GM23338 (cell line): ENCODE data around the gene GPR85. TPM values are rescaled to one million over a fixed set of nuclear protein-coding genes. Genes with fewer than 3 reads are reported as not detected.

ENCODE experiments used
- ATAC-seq: fragments of 200-7000 bp; cut with Tn5 transposase; 3 replicates; pipeline ENCODE4 v1.9.1; 2020
- DNase-seq: peaks from one replicate; pipeline ENCODE4 v3.0.0-alpha.2; 2015; ENCODE audit warnings: low spot score
- H2AFZ ChIP-seq: fragments of 200-600 bp; sonication (generic); 2 replicates; pipeline ENCODE4 v1.8.0; 2016; ENCODE audit warnings: antibody characterized with exemption, mild to moderate bottlenecking, moderate library complexity
- H3F3A ChIP-seq: fragments of 200-600 bp; sonication (generic); replicated peaks from 2 replicates; pipeline ENCODE4 v1.8.0; 2017; ENCODE audit warnings: antibody characterized with exemption, mixed run types, low read depth
- H3K27ac ChIP-seq: fragments of 200-600 bp; sonication (generic); 2 replicates; pipeline ENCODE4 v1.6.1; 2016; ENCODE audit warnings: low read depth
- H3K27me3 ChIP-seq: fragments of 200-600 bp; sonication (generic); 2 replicates; pipeline ENCODE4 v1.8.0; 2016; ENCODE audit warnings: mild to moderate bottlenecking, mixed run types, moderate library complexity; ENCODE audit not compliant: insufficient read depth
- H3K36me3 ChIP-seq: fragments of 200-600 bp; sonication (generic); 2 replicates; pipeline ENCODE4 v1.8.0; 2016; ENCODE audit warnings: mild to moderate bottlenecking; ENCODE audit not compliant: insufficient read depth
- H3K4me1 ChIP-seq: fragments of 200-600 bp; sonication (generic); 2 replicates; pipeline ENCODE4 v1.8.0; 2016; ENCODE audit warnings: mild to moderate bottlenecking, moderate library complexity; ENCODE audit not compliant: insufficient read depth
- H3K4me2 ChIP-seq: fragments of 200-600 bp; sonication (generic); 2 replicates; pipeline ENCODE4 v1.7.1; 2017; ENCODE audit warnings: mixed run types
- H3K4me3 ChIP-seq: fragments of 200-600 bp; sonication (generic); 2 replicates; pipeline ENCODE4 v1.6.1; 2016; ENCODE audit warnings: mixed run types
- H3K79me2 ChIP-seq: fragments of 200-600 bp; sonication (generic); replicated peaks from 2 replicates; pipeline ENCODE4 v1.8.0; 2017; ENCODE audit warnings: mild to moderate bottlenecking; ENCODE audit not compliant: insufficient read depth
- H3K9me2 ChIP-seq: fragments of 200-600 bp; sonication (generic); 2 replicates; pipeline ENCODE4 v1.8.0; 2017; ENCODE audit not compliant: insufficient read depth
- H4K20me1 ChIP-seq: fragments of 200-600 bp; sonication (generic); replicated peaks from 2 replicates; pipeline ENCODE4 v1.8.0; 2017; ENCODE audit warnings: mild to moderate bottlenecking; ENCODE audit not compliant: insufficient read depth
- H3K27ac Mint-ChIP-seq: 2 replicates; pipeline ENCODE4 v1.8.0; 2020; ENCODE audit warnings: inconsistent platforms, mild to moderate bottlenecking, moderate library complexity, mixed read lengths
- H3K27me3 Mint-ChIP-seq: 3 replicates; pipeline ENCODE4 v1.8.0; 2022; ENCODE audit warnings: low read depth, mild to moderate bottlenecking, moderate library complexity, mixed read lengths, inconsistent platforms; ENCODE audit not compliant: insufficient read depth, poor library complexity
- H3K36me3 Mint-ChIP-seq: 3 replicates; pipeline ENCODE4 v1.8.0; 2021; ENCODE audit warnings: low read depth, mild to moderate bottlenecking, inconsistent platforms, moderate library complexity, mixed read lengths
- H3K4me1 Mint-ChIP-seq: 3 replicates; pipeline ENCODE4 v1.8.0; 2020; ENCODE audit warnings: mild to moderate bottlenecking, inconsistent platforms, mixed read lengths
- H3K4me3 Mint-ChIP-seq: 3 replicates; pipeline ENCODE4 v1.8.0; 2021; ENCODE audit warnings: moderate library complexity, mild to moderate bottlenecking, inconsistent platforms, mixed read lengths
- H3K9me3 Mint-ChIP-seq: 3 replicates; pipeline ENCODE4 v1.8.0; 2020; ENCODE audit warnings: moderate library complexity, mild to moderate bottlenecking, inconsistent platforms, mixed read lengths
- CREB1 ChIP-seq: fragments of 250-450 bp; sonication (Bioruptor Pico); IDR thresholded peaks from 2 replicates; pipeline ENCODE4 v1.5.0; 2020; ENCODE audit warnings: low read depth, mild to moderate bottlenecking, moderate library complexity
- EZH2 ChIP-seq: fragments of 200-600 bp; sonication (generic); IDR thresholded peaks from one replicate; pipeline ENCODE4 v1.8.0; 2017; ENCODE audit warnings: antibody characterized with exemption, mild to moderate bottlenecking, low read depth; ENCODE audit not compliant: unreplicated experiment
- EZH2phosphoT487 ChIP-seq: fragments of 200-600 bp; sonication (generic); IDR thresholded peaks from one replicate; pipeline ENCODE4 v1.8.1; 2018; ENCODE audit warnings: antibody characterized with exemption; ENCODE audit not compliant: unreplicated experiment
- JUNB ChIP-seq: IDR thresholded peaks from one replicate; pipeline ENCODE4 v1.6.1; 2016; ENCODE audit warnings: antibody characterized with exemption; ENCODE audit not compliant: unreplicated experiment
- NANOG ChIP-seq: IDR thresholded peaks from 2 replicates; pipeline ENCODE4 v1.6.1; 2016; ENCODE audit warnings: antibody characterized with exemption, borderline replicate concordance
- POLR2AphosphoS5 ChIP-seq: IDR thresholded peaks from 2 replicates; pipeline ENCODE4 v1.6.1; 2016; ENCODE audit warnings: antibody characterized with exemption, low read depth
- STAT1 ChIP-seq: IDR thresholded peaks from one replicate; pipeline ENCODE4 v1.6.1; 2016; ENCODE audit warnings: antibody characterized with exemption; ENCODE audit not compliant: unreplicated experiment
- ZNF114 ChIP-seq: fragments of 250-450 bp; sonication (Bioruptor Pico); IDR thresholded peaks from 2 replicates; pipeline ENCODE4 v1.5.0; 2020; ENCODE audit warnings: mild to moderate bottlenecking, moderate library complexity
- ZNF331 ChIP-seq: fragments of 250-450 bp; sonication (Bioruptor Pico); IDR thresholded peaks from 2 replicates; pipeline ENCODE4 v1.5.0; 2020; ENCODE audit warnings: low read depth, mild to moderate bottlenecking, moderate library complexity
- polyA plus RNA-seq: library from polyadenylated mRNA; unstranded; fragments of >200 nt; fragmentation: Nextera tagmentation; extraction: Ambion mirVana; gene quantifications from 2 replicates; pipeline ENCODE4 v1.2.1, GENCODE V29; 2016
- total RNA-seq: library from RNA; depleted of rRNA; stranded (reverse); fragments of >200 nt; shearing (Covaris generic); gene quantifications from 2 replicates; pipeline ENCODE4 v1.2.3, GENCODE V29; 2014
- TF ChIP-seq, protein P1 (sequence below): IDR thresholded peaks from 2 replicates; pipeline ENCODE4 v1.6.1; 2016; ENCODE audit warnings: antibody characterized with exemption
- TF ChIP-seq, protein P2 (sequence below), 2 experiments: fragments of 200-600 bp in 1 of 2; sonication (generic) in 1 of 2; conservative IDR thresholded peaks; 2 replicates each; pipeline versions ENCODE4 v1.5.1 to v1.6.1; 2016 to 2017; ENCODE audit warnings: antibody characterized with exemption in 2 of 2, low read depth in 2 of 2, mild to moderate bottlenecking in 2 of 2, moderate library complexity in 1 of 2
- TF ChIP-seq, protein P3 (sequence below): fragments of 250-450 bp; sonication (Bioruptor Pico); IDR thresholded peaks from 2 replicates; pipeline ENCODE4 v1.5.0; 2020; ENCODE audit warnings: mild to moderate bottlenecking, moderate library complexity
- TF ChIP-seq, protein P4 (sequence below): IDR thresholded peaks from one replicate; pipeline ENCODE4 v1.6.1; 2018; ENCODE audit warnings: antibody characterized with exemption; ENCODE audit not compliant: unreplicated experiment

Gene GPR85
- total and polyA plus RNA-seq, 2 experiments from 2014 or later, result 0.16 to 0.35 TPM

DNA sequence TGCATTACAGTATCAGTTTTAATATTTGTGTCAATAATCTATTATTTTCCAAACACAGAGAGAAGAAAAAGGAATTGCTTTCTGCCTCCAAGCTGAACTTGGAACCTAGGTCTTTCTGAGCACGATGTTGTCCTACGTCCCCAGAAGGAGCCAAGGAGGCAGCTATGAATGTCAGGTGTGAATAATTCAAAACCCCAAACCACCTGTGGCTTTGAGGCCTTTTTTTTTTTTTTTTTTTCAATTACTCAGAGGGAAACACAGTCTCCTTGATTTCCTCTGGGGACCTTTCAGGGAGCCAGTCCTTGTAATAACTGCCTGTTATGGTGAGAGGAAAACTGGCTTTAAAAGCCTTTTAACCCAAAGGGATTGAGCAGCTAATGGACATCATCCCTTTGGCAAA is 8.3 kb downstream of the GPR85 start:
- Histone ChIP-seq H4K20me1 (0 out of 2 replicates have a peak, but pooled peaks cover 5% of the 10 kb centered on the region), H3K27ac (no peak overlapping the region), H3K4me3 (no peak overlapping the region), H3F3A (no peaks in the 10 kb centered on the region), H2AFZ (no peak overlapping the region), H3K36me3 (no peaks in the 10 kb centered on the region), H3K79me2 (no peaks in the 10 kb centered on the region), H3K4me1 (no peaks in the 10 kb centered on the region), H3K9me2 (no peaks in the 10 kb centered on the region), H3K4me2 (no peak overlapping the region), H3K27me3 (peaks cover 100% of the 10 kb centered on the region)
- H3K4me1 Mint-ChIP-seq, result peaks cover 16% of the 10 kb centered on the region
- H3K9me3 Mint-ChIP-seq, result no peaks in the 10 kb centered on the region; the same call in 2 of the 3 replicates
- DNase-seq (no peak), ATAC-seq (no peak)
- no peak overlapping the region for H3K27ac Mint-ChIP-seq
- no peak overlapping the region for H3K4me3 Mint-ChIP-seq
- no peaks in the 10 kb centered on the region for H3K36me3 Mint-ChIP-seq
- TF ChIP-seq JUNB (no peak), NANOG (no peak), POLR2AphosphoS5 (no peak), EZH2phosphoT487 (no peak), CREB1 (no peak), STAT1 (no peak), ZNF114 (CRISPR knock-in tag) (no peak), ZNF331 (CRISPR knock-in tag) (no peak), EZH2 (no peak)
- TF ChIP-seq, protein P1, sequence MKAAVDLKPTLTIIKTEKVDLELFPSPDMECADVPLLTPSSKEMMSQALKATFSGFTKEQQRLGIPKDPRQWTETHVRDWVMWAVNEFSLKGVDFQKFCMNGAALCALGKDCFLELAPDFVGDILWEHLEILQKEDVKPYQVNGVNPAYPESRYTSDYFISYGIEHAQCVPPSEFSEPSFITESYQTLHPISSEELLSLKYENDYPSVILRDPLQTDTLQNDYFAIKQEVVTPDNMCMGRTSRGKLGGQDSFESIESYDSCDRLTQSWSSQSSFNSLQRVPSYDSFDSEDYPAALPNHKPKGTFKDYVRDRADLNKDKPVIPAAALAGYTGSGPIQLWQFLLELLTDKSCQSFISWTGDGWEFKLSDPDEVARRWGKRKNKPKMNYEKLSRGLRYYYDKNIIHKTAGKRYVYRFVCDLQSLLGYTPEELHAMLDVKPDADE, result no peak
- TF ChIP-seq, protein P2, sequence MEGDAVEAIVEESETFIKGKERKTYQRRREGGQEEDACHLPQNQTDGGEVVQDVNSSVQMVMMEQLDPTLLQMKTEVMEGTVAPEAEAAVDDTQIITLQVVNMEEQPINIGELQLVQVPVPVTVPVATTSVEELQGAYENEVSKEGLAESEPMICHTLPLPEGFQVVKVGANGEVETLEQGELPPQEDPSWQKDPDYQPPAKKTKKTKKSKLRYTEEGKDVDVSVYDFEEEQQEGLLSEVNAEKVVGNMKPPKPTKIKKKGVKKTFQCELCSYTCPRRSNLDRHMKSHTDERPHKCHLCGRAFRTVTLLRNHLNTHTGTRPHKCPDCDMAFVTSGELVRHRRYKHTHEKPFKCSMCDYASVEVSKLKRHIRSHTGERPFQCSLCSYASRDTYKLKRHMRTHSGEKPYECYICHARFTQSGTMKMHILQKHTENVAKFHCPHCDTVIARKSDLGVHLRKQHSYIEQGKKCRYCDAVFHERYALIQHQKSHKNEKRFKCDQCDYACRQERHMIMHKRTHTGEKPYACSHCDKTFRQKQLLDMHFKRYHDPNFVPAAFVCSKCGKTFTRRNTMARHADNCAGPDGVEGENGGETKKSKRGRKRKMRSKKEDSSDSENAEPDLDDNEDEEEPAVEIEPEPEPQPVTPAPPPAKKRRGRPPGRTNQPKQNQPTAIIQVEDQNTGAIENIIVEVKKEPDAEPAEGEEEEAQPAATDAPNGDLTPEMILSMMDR (conservative IDR thresholded peaks at IDR 0.05; ENCODE audit: low read depth in 2 of 2), result no peak
- TF ChIP-seq, protein P3, sequence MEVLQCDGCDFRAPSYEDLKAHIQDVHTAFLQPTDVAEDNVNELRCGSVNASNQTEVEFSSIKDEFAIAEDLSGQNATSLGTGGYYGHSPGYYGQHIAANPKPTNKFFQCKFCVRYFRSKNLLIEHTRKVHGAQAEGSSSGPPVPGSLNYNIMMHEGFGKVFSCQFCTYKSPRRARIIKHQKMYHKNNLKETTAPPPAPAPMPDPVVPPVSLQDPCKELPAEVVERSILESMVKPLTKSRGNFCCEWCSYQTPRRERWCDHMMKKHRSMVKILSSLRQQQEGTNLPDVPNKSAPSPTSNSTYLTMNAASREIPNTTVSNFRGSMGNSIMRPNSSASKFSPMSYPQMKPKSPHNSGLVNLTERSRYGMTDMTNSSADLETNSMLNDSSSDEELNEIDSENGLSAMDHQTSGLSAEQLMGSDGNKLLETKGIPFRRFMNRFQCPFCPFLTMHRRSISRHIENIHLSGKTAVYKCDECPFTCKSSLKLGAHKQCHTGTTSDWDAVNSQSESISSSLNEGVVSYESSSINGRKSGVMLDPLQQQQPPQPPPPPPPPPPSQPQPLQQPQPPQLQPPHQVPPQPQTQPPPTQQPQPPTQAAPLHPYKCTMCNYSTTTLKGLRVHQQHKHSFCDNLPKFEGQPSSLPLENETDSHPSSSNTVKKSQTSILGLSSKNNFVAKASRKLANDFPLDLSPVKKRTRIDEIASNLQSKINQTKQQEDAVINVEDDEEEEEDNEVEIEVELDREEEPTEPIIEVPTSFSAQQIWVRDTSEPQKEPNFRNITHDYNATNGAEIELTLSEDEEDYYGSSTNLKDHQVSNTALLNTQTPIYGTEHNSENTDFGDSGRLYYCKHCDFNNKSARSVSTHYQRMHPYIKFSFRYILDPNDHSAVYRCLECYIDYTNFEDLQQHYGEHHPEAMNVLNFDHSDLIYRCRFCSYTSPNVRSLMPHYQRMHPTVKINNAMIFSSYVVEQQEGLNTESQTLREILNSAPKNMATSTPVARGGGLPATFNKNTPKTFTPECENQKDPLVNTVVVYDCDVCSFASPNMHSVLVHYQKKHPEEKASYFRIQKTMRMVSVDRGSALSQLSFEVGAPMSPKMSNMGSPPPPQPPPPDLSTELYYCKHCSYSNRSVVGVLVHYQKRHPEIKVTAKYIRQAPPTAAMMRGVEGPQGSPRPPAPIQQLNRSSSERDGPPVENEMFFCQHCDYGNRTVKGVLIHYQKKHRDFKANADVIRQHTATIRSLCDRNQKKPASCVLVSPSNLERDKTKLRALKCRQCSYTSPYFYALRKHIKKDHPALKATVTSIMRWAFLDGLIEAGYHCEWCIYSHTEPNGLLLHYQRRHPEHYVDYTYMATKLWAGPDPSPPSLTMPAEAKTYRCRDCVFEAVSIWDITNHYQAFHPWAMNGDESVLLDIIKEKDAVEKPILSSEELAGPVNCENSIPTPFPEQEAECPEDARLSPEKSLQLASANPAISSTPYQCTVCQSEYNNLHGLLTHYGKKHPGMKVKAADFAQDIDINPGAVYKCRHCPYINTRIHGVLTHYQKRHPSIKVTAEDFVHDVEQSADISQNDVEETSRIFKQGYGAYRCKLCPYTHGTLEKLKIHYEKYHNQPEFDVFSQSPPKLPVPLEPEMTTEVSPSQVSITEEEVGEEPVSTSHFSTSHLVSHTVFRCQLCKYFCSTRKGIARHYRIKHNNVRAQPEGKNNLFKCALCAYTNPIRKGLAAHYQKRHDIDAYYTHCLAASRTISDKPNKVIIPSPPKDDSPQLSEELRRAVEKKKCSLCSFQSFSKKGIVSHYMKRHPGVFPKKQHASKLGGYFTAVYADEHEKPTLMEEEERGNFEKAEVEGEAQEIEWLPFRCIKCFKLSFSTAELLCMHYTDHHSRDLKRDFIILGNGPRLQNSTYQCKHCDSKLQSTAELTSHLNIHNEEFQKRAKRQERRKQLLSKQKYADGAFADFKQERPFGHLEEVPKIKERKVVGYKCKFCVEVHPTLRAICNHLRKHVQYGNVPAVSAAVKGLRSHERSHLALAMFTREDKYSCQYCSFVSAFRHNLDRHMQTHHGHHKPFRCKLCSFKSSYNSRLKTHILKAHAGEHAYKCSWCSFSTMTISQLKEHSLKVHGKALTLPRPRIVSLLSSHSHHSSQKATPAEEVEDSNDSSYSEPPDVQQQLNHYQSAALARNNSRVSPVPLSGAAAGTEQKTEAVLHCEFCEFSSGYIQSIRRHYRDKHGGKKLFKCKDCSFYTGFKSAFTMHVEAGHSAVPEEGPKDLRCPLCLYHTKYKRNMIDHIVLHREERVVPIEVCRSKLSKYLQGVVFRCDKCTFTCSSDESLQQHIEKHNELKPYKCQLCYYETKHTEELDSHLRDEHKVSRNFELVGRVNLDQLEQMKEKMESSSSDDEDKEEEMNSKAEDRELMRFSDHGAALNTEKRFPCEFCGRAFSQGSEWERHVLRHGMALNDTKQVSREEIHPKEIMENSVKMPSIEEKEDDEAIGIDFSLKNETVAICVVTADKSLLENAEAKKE (CRISPR knock-in tag), result no peak
- TF ChIP-seq, protein P4, sequence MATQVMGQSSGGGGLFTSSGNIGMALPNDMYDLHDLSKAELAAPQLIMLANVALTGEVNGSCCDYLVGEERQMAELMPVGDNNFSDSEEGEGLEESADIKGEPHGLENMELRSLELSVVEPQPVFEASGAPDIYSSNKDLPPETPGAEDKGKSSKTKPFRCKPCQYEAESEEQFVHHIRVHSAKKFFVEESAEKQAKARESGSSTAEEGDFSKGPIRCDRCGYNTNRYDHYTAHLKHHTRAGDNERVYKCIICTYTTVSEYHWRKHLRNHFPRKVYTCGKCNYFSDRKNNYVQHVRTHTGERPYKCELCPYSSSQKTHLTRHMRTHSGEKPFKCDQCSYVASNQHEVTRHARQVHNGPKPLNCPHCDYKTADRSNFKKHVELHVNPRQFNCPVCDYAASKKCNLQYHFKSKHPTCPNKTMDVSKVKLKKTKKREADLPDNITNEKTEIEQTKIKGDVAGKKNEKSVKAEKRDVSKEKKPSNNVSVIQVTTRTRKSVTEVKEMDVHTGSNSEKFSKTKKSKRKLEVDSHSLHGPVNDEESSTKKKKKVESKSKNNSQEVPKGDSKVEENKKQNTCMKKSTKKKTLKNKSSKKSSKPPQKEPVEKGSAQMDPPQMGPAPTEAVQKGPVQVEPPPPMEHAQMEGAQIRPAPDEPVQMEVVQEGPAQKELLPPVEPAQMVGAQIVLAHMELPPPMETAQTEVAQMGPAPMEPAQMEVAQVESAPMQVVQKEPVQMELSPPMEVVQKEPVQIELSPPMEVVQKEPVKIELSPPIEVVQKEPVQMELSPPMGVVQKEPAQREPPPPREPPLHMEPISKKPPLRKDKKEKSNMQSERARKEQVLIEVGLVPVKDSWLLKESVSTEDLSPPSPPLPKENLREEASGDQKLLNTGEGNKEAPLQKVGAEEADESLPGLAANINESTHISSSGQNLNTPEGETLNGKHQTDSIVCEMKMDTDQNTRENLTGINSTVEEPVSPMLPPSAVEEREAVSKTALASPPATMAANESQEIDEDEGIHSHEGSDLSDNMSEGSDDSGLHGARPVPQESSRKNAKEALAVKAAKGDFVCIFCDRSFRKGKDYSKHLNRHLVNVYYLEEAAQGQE, result no peak
- peaks cover 70% of the 10 kb centered on the region for H3K27me3 Mint-ChIP-seq
